ENCODE data around the gene RNF207.

RNF207 gene

DNA sequence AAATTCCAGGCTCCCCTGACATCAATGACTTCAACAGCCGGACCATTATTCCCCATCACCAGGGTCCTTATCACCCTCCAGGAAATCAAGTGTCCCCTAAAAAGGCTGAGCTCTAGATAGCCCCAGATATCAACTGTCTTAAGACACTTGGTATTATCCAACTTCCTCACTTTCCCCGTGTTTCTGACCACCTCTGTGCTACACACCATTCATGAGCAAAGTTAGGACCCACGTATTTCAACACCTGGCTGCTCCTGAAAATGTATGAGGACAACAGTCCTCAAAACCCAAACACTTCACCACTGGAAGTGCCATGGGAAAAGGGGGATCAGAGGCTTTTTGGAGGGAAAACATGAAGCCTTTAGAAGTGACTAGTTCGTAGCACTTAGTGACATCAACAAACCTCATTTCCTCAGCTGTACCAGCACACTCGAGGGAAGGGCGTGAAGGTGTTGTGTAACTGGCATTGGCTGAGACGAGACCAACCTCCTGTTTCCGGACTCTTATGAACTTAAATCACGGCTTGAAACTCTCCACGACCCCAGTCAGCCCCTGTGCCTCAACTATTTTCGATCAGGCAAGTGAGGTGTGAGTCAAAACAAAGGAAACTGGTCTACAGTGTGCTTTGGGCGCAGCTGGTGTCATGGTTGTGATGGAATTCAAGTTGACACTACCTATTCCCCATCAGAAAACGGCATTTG, 21.7 kb upstream of the RNF207 start:
- no peak for DNase-seq (ENCODE audit: low spot score)
- POLR2A ChIA-PET (ENCODE audit: low non-redundant PET): no interaction called here
- CTCF ChIA-PET: interaction anchor here (0.6 to 1.1 kb wide), 4 partner anchors 19 to 75 kb away, joined by 3 read pairs; no protein-coding TSS in a partner anchor
- TF ChIP-seq, protein P1, sequence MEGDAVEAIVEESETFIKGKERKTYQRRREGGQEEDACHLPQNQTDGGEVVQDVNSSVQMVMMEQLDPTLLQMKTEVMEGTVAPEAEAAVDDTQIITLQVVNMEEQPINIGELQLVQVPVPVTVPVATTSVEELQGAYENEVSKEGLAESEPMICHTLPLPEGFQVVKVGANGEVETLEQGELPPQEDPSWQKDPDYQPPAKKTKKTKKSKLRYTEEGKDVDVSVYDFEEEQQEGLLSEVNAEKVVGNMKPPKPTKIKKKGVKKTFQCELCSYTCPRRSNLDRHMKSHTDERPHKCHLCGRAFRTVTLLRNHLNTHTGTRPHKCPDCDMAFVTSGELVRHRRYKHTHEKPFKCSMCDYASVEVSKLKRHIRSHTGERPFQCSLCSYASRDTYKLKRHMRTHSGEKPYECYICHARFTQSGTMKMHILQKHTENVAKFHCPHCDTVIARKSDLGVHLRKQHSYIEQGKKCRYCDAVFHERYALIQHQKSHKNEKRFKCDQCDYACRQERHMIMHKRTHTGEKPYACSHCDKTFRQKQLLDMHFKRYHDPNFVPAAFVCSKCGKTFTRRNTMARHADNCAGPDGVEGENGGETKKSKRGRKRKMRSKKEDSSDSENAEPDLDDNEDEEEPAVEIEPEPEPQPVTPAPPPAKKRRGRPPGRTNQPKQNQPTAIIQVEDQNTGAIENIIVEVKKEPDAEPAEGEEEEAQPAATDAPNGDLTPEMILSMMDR (conservative IDR thresholded peaks at IDR 0.05; ENCODE audit: low read depth): no peak
- H3K27ac ChIP-seq: no peak overlapping the region; the same call in 1 of the 2 replicates

DNA sequence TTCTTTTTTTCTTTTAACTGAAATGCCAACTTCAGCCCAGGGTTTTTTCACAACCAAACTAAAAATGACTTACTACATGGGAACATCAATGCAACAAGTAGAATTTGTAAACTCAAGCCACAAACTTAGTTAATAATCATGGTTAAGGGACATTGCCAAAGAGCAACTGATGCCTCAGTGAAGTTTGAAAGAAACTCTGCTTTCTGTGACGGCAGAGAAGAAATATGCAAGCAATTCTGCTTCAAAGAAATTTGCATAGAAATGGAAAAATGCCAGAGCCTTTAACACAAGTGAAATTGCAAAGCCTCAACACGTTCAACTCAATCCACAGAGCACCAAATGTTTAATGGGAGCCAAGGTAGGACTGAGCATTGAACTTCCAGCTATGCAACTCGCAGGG, 20.8 kb upstream of the RNF207 start:
- ChIA-PET CTCF (interaction anchor here (0.7 to 1.1 kb wide), 5 partner anchors 13 to 98 kb away, joined by 3 to 4 read pairs (median 3); no protein-coding TSS in a partner anchor), POLR2A (ENCODE audit: low non-redundant PET) (interaction anchor here (0.6 kb wide), 1 partner anchor 69 kb away, joined by 3 read pairs; no protein-coding TSS in a partner anchor)
- TF ChIP-seq, protein P1 (conservative IDR thresholded peaks at IDR 0.05; ENCODE audit: low read depth): no peak
- H3K27ac ChIP-seq: no peak overlapping the region
- no peak for DNase-seq (ENCODE audit: low spot score)

DNA sequence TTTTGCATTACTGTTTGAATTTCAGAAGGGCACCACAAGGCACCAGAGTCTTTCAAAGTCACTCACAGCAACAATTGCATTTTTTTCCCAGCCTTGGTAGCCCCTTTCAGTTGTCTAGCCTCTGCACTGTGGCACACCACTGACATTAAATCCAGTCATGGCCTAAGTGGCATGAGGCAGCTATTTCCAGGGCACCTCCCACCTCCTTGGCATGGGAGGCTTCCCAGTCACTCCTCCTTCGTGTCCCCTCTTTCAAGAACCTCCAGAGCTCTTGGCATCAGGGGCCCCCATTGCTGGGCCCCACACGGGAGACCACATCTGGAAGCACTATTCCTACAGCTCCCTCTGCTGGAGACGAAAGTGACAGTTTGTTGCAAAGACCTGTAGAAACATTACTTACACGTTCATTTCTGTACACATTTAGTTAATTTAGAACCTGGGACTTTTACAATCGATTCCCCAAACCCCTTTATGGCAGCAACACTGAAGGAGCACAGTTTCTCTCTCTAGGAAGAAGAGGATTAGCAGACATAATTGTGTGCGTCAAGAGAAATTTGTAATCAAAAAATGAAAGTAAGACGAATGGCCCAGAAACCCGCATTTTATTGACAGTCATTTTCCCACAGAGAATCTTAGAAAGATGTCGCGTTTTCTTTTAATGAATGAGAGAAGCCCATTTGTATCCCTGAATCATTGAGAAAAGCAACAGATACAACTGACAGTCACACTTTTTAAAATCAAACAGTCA, 20.1 kb upstream of the RNF207 start:
- H3K27ac ChIP-seq: peak overlapping the region; percentile 44; the same call in 1 of the 2 replicates
- no peak for DNase-seq (ENCODE audit: low spot score)
- ChIA-PET POLR2A (ENCODE audit: low non-redundant PET) (interaction anchor here (0.6 kb wide), 1 partner anchor 70 kb away, joined by 3 read pairs; no protein-coding TSS in a partner anchor), CTCF (interaction anchor here (0.7 to 1.1 kb wide), 6 partner anchors 13 to 99 kb away, joined by 3 to 4 read pairs (median 4); no protein-coding TSS in a partner anchor)
- TF ChIP-seq, protein P1 (conservative IDR thresholded peaks at IDR 0.05; ENCODE audit: low read depth): peak; percentile 56

DNA sequence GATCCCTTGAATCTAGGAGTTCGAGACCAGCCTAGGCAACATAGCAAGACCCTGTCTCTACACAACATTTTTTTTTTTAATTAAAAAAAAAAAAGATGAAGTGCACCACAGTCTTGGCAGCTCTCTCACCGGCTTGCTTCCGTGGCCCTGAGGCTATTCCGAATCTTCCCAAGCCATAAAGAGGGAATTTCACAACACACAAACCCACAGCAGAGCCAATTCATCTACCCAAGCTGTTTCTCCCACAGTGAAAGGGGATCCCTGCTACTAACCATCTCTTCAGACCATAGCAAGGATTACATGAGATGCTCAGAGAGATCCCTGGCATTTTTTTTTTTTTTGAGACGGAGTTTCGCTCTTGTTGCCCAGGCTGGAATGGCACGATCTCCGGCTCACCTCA, 17.5 kb upstream of the RNF207 start:
- POLR2A ChIA-PET (ENCODE audit: low non-redundant PET): interaction anchor here (0.6 to 1.2 kb wide), 2 partner anchors 10 to 63 kb away, joined by 5 to 9 read pairs; no protein-coding TSS in a partner anchor
- CTCF ChIA-PET: interaction anchor here (0.6 to 1.1 kb wide), 3 partner anchors 26 to 289 kb away, joined by 3 to 5 read pairs (median 4); no protein-coding TSS in a partner anchor
- DNase-seq (ENCODE audit: low spot score): no peak
- H3K27ac ChIP-seq: peak overlapping the region; percentile 45
- TF ChIP-seq, protein P1 (conservative IDR thresholded peaks at IDR 0.05; ENCODE audit: low read depth): no peak

DNA sequence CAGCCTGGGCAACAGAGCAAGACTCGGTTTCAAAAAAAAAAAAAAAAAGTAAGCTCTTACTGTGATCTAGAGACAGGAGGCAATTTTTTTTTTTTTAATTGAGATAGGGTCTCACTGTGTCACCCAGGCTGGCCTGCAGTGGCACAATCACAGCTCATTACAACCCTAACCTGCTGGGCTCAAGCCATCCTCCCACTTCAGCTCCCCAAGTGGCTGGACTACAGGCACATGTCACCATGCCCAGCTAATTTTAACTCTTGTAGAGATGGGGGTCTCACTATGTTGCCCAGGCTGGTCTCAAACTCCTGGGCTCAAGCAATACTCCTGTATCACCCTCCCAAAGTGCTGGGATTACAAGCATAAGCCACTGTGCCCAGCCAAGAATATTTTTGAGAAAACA, 14.0 kb upstream of the RNF207 start:
- ChIA-PET POLR2A (ENCODE audit: low non-redundant PET) (no interaction called here), CTCF (no interaction called here)
- no peak for DNase-seq (ENCODE audit: low spot score)
- TF ChIP-seq, protein P1 (conservative IDR thresholded peaks at IDR 0.05; ENCODE audit: low read depth): no peak
- H3K27ac ChIP-seq: no peak overlapping the region; the same call in 1 of the 2 replicates

DNA sequence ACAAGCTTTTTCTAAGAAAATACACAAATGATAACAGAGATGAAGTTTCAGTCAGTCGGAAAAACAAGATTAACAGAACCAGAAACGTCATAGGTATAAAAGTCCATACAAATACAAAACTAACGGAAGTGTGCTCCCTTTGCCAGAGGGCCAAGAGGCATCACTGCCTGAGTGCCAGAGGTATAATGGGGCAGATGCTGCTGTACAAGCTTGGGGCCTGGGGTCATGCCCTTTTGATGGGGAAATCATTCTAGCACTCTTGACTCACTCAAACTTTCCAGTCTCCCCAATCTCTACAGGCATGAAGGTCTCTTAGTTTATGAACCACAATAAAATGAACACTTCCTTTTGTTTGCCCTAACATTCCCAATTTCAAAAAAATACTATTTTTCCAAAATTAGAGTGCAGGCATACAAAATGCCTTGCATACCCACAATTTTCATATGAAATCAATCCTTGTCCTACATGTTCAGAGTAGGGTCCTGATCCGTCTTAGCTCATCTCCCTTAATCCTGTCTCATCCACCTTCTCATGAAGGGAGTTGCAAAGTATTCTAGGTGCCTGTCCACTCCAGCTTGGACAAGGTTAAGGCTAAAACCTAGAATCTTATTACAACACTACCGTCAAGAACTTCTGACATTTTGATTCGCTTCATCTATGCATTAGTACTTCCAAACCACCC, 8.0 kb upstream of the RNF207 start:
- H3K27ac ChIP-seq: no peak overlapping the region
- no peak for DNase-seq (ENCODE audit: low spot score)
- POLR2A ChIA-PET (ENCODE audit: low non-redundant PET): interaction anchor here (1.3 kb wide), 1 partner anchor 10 kb away, joined by 5 read pairs; no protein-coding TSS in a partner anchor
- CTCF ChIA-PET: interaction anchor here (0.6 to 1.2 kb wide), 3 partner anchors 33 to 206 kb away, joined by 3 to 9 read pairs (median 4); no protein-coding TSS in a partner anchor
- TF ChIP-seq, protein P1 (conservative IDR thresholded peaks at IDR 0.05; ENCODE audit: low read depth): no peak

All from RWPE1 (cell line).